ENCODE results near the gene PSME3IP1. TPM values are rescaled to one million over a fixed set of nuclear protein-coding genes. Genes with fewer than 3 reads are reported as not detected.

PSME3IP1 gene
- total RNA-seq, 4 donors from 2014 or later: 95.7 to 185 (median 120) TPM

DNA sequence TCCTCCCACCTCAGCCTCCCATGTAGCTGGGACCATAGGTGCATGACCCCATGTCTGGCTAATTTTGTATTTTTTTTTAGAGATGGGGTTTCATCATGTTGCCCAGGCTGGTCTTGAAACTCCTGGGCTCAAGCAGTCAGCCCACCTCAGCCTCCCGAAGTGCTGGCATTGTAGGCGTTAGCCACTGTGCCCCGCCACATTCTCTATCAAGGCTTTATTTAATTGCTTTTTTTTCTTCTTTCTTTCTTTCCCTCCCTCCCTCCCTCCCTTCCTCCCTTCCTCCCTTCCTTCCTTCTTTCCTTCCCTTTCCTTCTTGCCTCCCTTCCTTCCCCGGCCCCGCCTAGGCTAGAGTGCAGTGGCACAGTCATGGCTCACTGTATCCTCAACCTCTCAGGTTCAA, 23.9 kb upstream of the PSME3IP1 start:
- H3K27me3 ChIP-seq: no peaks in the 10 kb centered on the region
- no peak overlapping the region for H3K27ac ChIP-seq
- DNase-seq: no peak
- in situ Hi-C loops (cut with MboI; ENCODE audit: low pct_ligation_motif_present in 1 of 4, low pct_unique_long_range_greater_than_20kb in 1 of 4, low sequenced_read_pairs in 3 of 4) (no loop called here), intact Hi-C loops (cut with DNase I; ENCODE audit: low total_unique reads) (no loop called here)
- H3K36me3 ChIP-seq: peaks cover 0 to 67% (median 33%) of the 10 kb centered on the region in 4 donors
- no peaks in the 10 kb centered on the region for H3K9me3 ChIP-seq
- WGBS, 2 donors (ENCODE audit: low coverage in 1 of 2): 98 to 100% methylated on average over 1 to 5 of the region's 5 CpGs
- no peaks in the 10 kb centered on the region for H3K4me1 ChIP-seq
- no peak for TF ChIP-seq EP300 (IDR thresholded peaks at IDR 0.05; ENCODE audit: low read depth)
- TF ChIP-seq, protein P1, sequence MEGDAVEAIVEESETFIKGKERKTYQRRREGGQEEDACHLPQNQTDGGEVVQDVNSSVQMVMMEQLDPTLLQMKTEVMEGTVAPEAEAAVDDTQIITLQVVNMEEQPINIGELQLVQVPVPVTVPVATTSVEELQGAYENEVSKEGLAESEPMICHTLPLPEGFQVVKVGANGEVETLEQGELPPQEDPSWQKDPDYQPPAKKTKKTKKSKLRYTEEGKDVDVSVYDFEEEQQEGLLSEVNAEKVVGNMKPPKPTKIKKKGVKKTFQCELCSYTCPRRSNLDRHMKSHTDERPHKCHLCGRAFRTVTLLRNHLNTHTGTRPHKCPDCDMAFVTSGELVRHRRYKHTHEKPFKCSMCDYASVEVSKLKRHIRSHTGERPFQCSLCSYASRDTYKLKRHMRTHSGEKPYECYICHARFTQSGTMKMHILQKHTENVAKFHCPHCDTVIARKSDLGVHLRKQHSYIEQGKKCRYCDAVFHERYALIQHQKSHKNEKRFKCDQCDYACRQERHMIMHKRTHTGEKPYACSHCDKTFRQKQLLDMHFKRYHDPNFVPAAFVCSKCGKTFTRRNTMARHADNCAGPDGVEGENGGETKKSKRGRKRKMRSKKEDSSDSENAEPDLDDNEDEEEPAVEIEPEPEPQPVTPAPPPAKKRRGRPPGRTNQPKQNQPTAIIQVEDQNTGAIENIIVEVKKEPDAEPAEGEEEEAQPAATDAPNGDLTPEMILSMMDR (IDR thresholded peaks at IDR 0.05): no peak
- no peak for TF ChIP-seq POLR2A (IDR thresholded peaks at IDR 0.05)
- no peak for TF ChIP-seq POLR2AphosphoS5 (IDR thresholded peaks at IDR 0.05)
- H3K4me3 ChIP-seq: no peak overlapping the region

DNA sequence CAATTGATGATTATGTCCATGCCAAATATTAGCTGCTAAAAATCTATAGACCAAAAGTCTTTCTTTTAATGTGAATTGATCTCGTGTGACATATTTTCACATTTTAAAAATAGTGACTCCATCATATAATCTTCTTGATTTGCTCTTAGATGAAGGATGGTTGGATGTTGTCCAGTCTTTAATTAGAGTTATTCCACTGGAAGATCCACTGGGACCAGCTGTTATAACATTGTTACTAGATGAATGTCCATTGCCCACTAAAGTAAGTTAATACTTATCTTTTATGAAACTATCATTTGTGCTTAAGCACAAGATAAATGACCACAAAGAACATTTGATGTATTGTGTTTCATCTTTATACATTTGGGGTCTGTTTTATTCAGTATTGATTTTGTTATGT, 23.1 kb upstream of the PSME3IP1 start:
- Histone ChIP-seq H3K27ac (no peak overlapping the region), H3K4me3 (no peak overlapping the region), H3K9me3 (no peaks in the 10 kb centered on the region), H3K27me3 (no peaks in the 10 kb centered on the region), H3K4me1 (no peaks in the 10 kb centered on the region), H3K36me3 (peaks cover 0 to 61% (median 32%) of the 10 kb centered on the region in 4 donors)
- DNase-seq: no peak
- WGBS, 2 donors (ENCODE audit: low coverage in 1 of 2): 86 to 91% methylated on average over 1 of the region's 1 CpG
- intact Hi-C loops (cut with DNase I; ENCODE audit: low total_unique reads) (no loop called here), in situ Hi-C loops (cut with MboI; ENCODE audit: low pct_ligation_motif_present in 1 of 4, low pct_unique_long_range_greater_than_20kb in 1 of 4, low sequenced_read_pairs in 3 of 4) (no loop called here)
- TF ChIP-seq, protein P1 (IDR thresholded peaks at IDR 0.05): no peak
- TF ChIP-seq EP300 (IDR thresholded peaks at IDR 0.05; ENCODE audit: low read depth) (no peak), POLR2AphosphoS5 (IDR thresholded peaks at IDR 0.05) (no peak), POLR2A (IDR thresholded peaks at IDR 0.05) (no peak)

DNA sequence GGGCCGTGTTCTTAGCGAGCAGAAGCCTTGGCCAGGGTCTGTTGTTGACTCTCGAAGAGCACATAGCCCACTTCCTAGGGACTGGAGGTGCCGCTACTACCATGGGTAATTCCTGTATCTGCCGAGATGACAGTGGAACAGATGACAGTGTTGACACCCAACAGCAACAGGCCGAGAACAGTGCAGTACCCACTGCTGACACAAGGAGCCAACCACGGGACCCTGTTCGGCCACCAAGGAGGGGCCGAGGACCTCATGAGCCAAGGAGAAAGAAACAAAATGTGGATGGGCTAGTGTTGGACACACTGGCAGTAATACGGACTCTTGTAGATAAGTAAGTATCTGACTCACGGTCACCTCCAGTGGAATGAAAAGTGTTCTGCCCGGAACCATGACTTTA, 18.8 kb upstream of the PSME3IP1 start:
- no peaks in the 10 kb centered on the region for H3K27me3 ChIP-seq
- H3K4me3 ChIP-seq: no peak overlapping the region
- no peaks in the 10 kb centered on the region for H3K4me1 ChIP-seq
- no peak for TF ChIP-seq POLR2AphosphoS5 (IDR thresholded peaks at IDR 0.05)
- no peak for TF ChIP-seq POLR2A (IDR thresholded peaks at IDR 0.05)
- TF ChIP-seq, protein P1 (IDR thresholded peaks at IDR 0.05): no peak
- TF ChIP-seq EP300 (IDR thresholded peaks at IDR 0.05; ENCODE audit: low read depth): no peak
- DNase-seq: no peak
- H3K36me3 ChIP-seq: peaks cover 0 to 39% (median 16%) of the 10 kb centered on the region in 4 donors
- WGBS, 2 donors (ENCODE audit: low coverage in 1 of 2): 95% methylated on average over 12 of the region's 12 CpGs; no CpG with 5 or more reads in 1 of the 2 donors
- intact Hi-C loops (cut with DNase I; ENCODE audit: low total_unique reads) (no loop called here), in situ Hi-C loops (cut with MboI; ENCODE audit: low pct_ligation_motif_present in 1 of 4, low pct_unique_long_range_greater_than_20kb in 1 of 4, low sequenced_read_pairs in 3 of 4) (no loop called here)
- no peak overlapping the region for H3K27ac ChIP-seq
- H3K9me3 ChIP-seq: no peaks in the 10 kb centered on the region

DNA sequence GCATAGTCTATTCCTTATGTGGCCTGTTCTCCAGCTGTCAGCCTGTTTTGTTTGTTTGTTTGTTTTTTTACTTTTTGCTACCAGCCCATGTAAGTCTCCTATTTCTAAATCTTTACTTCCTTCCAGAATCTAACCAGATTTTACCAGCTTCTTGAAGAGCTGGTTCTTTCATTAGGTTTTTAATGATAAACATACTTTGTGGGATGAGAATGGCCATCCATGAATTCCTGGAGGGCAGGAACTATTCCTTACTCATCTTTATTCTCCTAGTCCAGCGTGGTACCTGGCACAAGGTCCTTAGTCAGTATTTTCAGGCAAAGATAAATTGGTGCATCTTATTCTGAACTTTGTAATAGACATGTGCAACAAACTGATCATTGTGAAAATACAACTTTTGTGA, 17.6 kb upstream of the PSME3IP1 start:
- in situ Hi-C loops (cut with MboI; ENCODE audit: low pct_ligation_motif_present in 1 of 4, low pct_unique_long_range_greater_than_20kb in 1 of 4, low sequenced_read_pairs in 3 of 4): no loop called here
- no peak for DNase-seq
- no peaks in the 10 kb centered on the region for H3K4me1 ChIP-seq
- H3K27ac ChIP-seq: no peak overlapping the region
- H3K9me3 ChIP-seq: no peaks in the 10 kb centered on the region
- TF ChIP-seq, protein P1 (IDR thresholded peaks at IDR 0.05): no peak
- TF ChIP-seq POLR2A (IDR thresholded peaks at IDR 0.05): no peak
- no peak for TF ChIP-seq POLR2AphosphoS5 (IDR thresholded peaks at IDR 0.05)
- no peak for TF ChIP-seq EP300 (IDR thresholded peaks at IDR 0.05; ENCODE audit: low read depth)
- H3K36me3 ChIP-seq: peaks cover 0 to 35% (median 11%) of the 10 kb centered on the region in 4 donors
- intact Hi-C loops (cut with DNase I; ENCODE audit: low total_unique reads): no loop called here
- H3K4me3 ChIP-seq: no peak overlapping the region
- WGBS, 2 donors (ENCODE audit: low coverage in 1 of 2): 83 to 84% methylated on average over 1 of the region's 1 CpG
- no peaks in the 10 kb centered on the region for H3K27me3 ChIP-seq
